ENCODE measurements around the gene CSNK1A1.
"Not testable (repeated sequence)": the region's sequence is repeated elsewhere in the genome, so short reads cannot be mapped to it uniquely, and the experiment has no call there.

CSNK1A1 gene

DNA sequence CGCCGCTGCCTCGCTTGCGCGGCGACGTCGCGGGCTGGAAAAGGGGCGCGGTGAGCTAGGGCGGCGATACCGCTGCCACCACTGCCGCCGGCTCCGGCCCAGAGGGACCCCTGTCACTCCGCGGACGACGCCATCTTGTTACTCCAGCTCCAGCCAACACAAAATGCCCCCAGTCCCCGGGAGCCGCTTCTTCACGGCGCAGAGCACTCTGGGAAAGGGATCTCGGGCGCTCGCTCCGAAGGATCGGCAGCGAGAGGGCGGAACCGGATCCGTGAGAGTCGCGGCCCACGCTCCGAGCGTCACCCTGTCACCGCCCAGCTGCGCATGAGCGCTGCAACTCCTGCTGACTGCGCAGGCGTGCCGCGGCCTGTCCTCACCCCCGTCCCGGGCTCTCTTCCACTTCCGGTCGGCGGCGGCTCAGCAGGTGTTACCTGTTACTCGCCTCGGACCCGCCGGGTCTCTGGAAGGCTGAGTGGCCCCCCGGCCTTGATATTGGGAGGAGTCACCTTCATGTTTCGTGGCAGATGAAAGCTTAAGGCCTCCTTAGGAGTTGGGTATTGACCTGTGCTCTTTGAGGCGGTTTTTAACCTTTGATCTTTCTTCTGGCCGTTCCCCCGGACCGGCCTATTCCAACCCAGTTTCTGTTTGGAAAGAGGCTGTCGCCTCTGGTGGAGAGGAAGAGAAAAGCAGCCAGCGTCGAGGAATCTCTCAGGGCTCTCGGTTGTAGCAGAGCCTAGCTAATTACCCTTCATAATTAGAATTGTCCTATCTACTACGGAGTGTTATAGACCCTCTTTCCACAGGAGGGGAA, at the start of gene CSNK1A1:
TSS of gene CSNK1A1 (minus strand) at position 213 of the 811 bp plus-strand sequence. CDS start 475 bp downstream, outside the sequence.
- Mint-ChIP-seq H3K9me3 (ENCODE audit: low read depth) (no peaks in the 10 kb centered on the region), H3K4me1 (ENCODE audit: low read depth) (peaks cover 29% of the 10 kb centered on the region), H3K36me3 (peaks cover 19% of the 10 kb centered on the region), H3K27ac (peak within 1 kb of the TSS; percentile 99), H3K27me3 (no peaks in the 10 kb centered on the region), H3K4me3 (peak within 1 kb of the TSS; percentile 98)

GRCh38 chr5:149600932-149601331, 49.7 kb upstream of the CSNK1A1 start:
- Mint-ChIP-seq H3K36me3 (no peaks in the 10 kb centered on the region), H3K4me3 (no peak overlapping the region), H3K27me3 (peaks cover 4% of the 10 kb centered on the region), H3K27ac (no peak overlapping the region), H3K9me3 (ENCODE audit: low read depth) (no peaks in the 10 kb centered on the region), H3K4me1 (ENCODE audit: low read depth) (no peaks in the 10 kb centered on the region)

GRCh38 chr5:149599375-149599774, 48.1 kb upstream of the CSNK1A1 start:
- H3K36me3 Mint-ChIP-seq = no peaks in the 10 kb centered on the region
- no peak overlapping the region for H3K4me3 Mint-ChIP-seq
- no peak overlapping the region for H3K27ac Mint-ChIP-seq
- H3K27me3 Mint-ChIP-seq = peaks cover 6% of the 10 kb centered on the region
- H3K4me1 Mint-ChIP-seq (ENCODE audit: low read depth) = no peaks in the 10 kb centered on the region
- H3K9me3 Mint-ChIP-seq (ENCODE audit: low read depth) = no peaks in the 10 kb centered on the region

- no peaks in the 10 kb centered on the region for H3K9me3 Mint-ChIP-seq (ENCODE audit: low read depth)
- peaks cover 6% of the 10 kb centered on the region for H3K27me3 Mint-ChIP-seq
- H3K27ac Mint-ChIP-seq = no peak overlapping the region
- no peaks in the 10 kb centered on the region for H3K36me3 Mint-ChIP-seq
- H3K4me1 Mint-ChIP-seq (ENCODE audit: low read depth) = no peaks in the 10 kb centered on the region
- H3K4me3 Mint-ChIP-seq = no peak overlapping the region
Observed at GRCh38 chr5:149598966-149599365, 47.7 kb upstream of the CSNK1A1 start.

DNA sequence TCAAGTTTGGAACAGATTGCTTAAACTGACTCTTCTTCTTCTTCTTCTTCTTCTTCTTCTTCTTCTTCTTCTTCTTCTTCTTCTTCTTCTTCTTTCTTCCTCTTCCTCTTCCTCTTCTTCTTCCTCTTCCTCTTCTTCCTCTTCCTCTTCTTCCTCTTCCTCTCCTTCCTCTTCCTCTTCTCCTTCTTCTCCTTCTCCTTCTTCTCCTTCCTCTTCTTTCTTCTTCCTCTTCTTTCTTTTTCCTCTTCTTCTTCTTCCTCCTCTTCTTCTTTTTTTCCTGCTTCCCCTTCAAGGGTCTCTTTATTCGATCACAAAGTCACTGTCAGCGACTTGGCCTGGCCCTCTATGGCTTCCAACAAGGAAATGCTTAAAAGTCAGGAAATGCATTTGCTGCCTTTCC, 47.0 kb upstream of the CSNK1A1 start:
- H3K36me3 Mint-ChIP-seq; H3K4me3 Mint-ChIP-seq; H3K27ac Mint-ChIP-seq; H3K4me1 Mint-ChIP-seq (ENCODE audit: low read depth); H3K9me3 Mint-ChIP-seq (ENCODE audit: low read depth); H3K27me3 Mint-ChIP-seq: not testable (repeated sequence)

DNA sequence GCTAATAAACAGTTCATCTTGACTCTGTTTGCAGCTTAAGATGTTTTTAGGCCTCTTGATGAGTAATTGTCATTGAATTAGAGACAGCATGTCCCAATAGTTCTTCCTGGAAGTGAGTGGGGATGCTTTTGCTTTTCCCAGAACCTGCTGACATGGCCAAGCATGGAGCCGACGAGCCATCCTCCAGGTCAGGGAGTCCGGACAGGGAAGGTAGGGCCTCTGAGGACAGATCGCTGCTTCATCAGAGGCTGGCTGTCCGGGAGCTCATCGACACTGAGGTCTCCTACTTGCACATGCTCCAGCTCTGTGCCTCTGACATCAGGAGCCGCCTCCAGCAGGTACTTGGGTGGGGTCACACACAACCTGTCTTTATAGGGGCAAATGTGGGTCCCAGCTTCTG, 46.4 kb upstream of the CSNK1A1 start:
- H3K4me1 Mint-ChIP-seq (ENCODE audit: low read depth) = no peaks in the 10 kb centered on the region
- H3K9me3 Mint-ChIP-seq (ENCODE audit: low read depth) = no peaks in the 10 kb centered on the region
- no peak overlapping the region for H3K27ac Mint-ChIP-seq
- no peak overlapping the region for H3K4me3 Mint-ChIP-seq
- H3K36me3 Mint-ChIP-seq = no peaks in the 10 kb centered on the region
- H3K27me3 Mint-ChIP-seq = peaks cover 7% of the 10 kb centered on the region

GRCh38 chr5:149596712-149597111, 45.5 kb upstream of the CSNK1A1 start:
- Mint-ChIP-seq H3K36me3 (no peaks in the 10 kb centered on the region), H3K4me1 (ENCODE audit: low read depth) (no peaks in the 10 kb centered on the region), H3K4me3 (no peak overlapping the region), H3K27ac (no peak overlapping the region), H3K27me3 (peaks cover 7% of the 10 kb centered on the region), H3K9me3 (ENCODE audit: low read depth) (no peaks in the 10 kb centered on the region)

GRCh38 chr5:149595105-149595504, 43.9 kb upstream of the CSNK1A1 start:
- not testable (repeated sequence) for H3K4me1 Mint-ChIP-seq (ENCODE audit: low read depth); H3K27ac Mint-ChIP-seq; H3K27me3 Mint-ChIP-seq; H3K9me3 Mint-ChIP-seq (ENCODE audit: low read depth); H3K36me3 Mint-ChIP-seq; H3K4me3 Mint-ChIP-seq

DNA sequence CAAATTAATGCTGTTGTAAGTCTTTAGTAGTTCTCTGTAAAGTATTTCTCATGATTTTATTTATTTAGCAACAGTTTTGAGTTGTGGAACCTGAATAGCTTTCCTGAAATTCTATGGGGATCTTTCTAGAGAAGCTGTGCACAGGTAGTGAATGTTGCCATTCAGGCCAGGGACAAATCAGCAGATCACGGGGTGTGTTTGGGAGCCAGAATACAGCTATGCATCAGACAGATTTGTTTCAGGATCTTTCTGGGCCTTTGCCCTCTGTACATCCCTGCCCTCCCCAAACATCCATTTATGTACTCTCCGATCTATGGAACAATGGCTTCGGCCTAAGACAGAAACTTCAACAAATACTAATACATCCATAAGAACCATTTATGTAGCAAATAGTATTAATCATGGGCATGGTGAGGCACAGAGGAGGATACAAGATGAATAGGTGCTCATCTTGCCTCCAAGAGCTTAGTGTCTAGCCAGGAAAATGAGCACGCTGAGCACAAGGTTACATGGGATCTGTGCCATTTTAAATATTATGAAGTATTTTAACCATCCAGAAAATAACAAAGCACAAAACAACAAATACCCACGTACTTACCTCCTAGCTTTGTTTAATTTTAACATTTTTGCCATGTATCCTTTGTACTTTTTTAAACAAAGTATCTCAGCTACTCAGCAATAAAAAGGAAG, 43.1 kb upstream of the CSNK1A1 start:
- Mint-ChIP-seq H3K27me3 (peaks cover 9% of the 10 kb centered on the region), H3K27ac (no peak overlapping the region), H3K9me3 (ENCODE audit: low read depth) (no peaks in the 10 kb centered on the region), H3K36me3 (no peaks in the 10 kb centered on the region), H3K4me1 (ENCODE audit: low read depth) (no peaks in the 10 kb centered on the region), H3K4me3 (no peak overlapping the region)

- no peaks in the 10 kb centered on the region for H3K9me3 Mint-ChIP-seq (ENCODE audit: low read depth)
- peaks cover 9% of the 10 kb centered on the region for H3K27me3 Mint-ChIP-seq
- H3K27ac Mint-ChIP-seq = no peak overlapping the region
- H3K36me3 Mint-ChIP-seq = no peaks in the 10 kb centered on the region
- no peaks in the 10 kb centered on the region for H3K4me1 Mint-ChIP-seq (ENCODE audit: low read depth)
- no peak overlapping the region for H3K4me3 Mint-ChIP-seq
Observed at GRCh38 chr5:149593370-149593769, 42.1 kb upstream of the CSNK1A1 start.

- peaks cover 2% of the 10 kb centered on the region for H3K4me1 Mint-ChIP-seq (ENCODE audit: low read depth)
- H3K9me3 Mint-ChIP-seq (ENCODE audit: low read depth) = no peaks in the 10 kb centered on the region
- H3K27ac Mint-ChIP-seq = no peak overlapping the region
- no peak overlapping the region for H3K4me3 Mint-ChIP-seq
- no peaks in the 10 kb centered on the region for H3K36me3 Mint-ChIP-seq
- peaks cover 2% of the 10 kb centered on the region for H3K27me3 Mint-ChIP-seq
Observed at GRCh38 chr5:149588936-149589335, 37.7 kb upstream of the CSNK1A1 start.

GRCh38 chr5:149586708-149587318, 35.6 kb upstream of the CSNK1A1 start:
- Mint-ChIP-seq H3K27ac (no peak overlapping the region), H3K4me1 (ENCODE audit: low read depth) (peaks cover 2% of the 10 kb centered on the region), H3K4me3 (no peak overlapping the region), H3K27me3 (peaks cover 1% of the 10 kb centered on the region), H3K9me3 (ENCODE audit: low read depth) (no peaks in the 10 kb centered on the region), H3K36me3 (no peaks in the 10 kb centered on the region)

GRCh38 chr5:149585910-149586309, 34.7 kb upstream of the CSNK1A1 start:
- H3K9me3 Mint-ChIP-seq (ENCODE audit: low read depth) = no peaks in the 10 kb centered on the region
- no peak overlapping the region for H3K27ac Mint-ChIP-seq
- H3K4me3 Mint-ChIP-seq = no peak overlapping the region
- H3K36me3 Mint-ChIP-seq = no peaks in the 10 kb centered on the region
- H3K27me3 Mint-ChIP-seq = peaks cover 1% of the 10 kb centered on the region
- peaks cover 5% of the 10 kb centered on the region for H3K4me1 Mint-ChIP-seq (ENCODE audit: low read depth)

GRCh38 chr5:149584121-149584520, 32.9 kb upstream of the CSNK1A1 start:
- peaks cover 4% of the 10 kb centered on the region for H3K27me3 Mint-ChIP-seq
- H3K36me3 Mint-ChIP-seq = no peaks in the 10 kb centered on the region
- no peak overlapping the region for H3K27ac Mint-ChIP-seq
- H3K4me1 Mint-ChIP-seq (ENCODE audit: low read depth) = peaks cover 10% of the 10 kb centered on the region
- H3K4me3 Mint-ChIP-seq = no peak overlapping the region
- no peaks in the 10 kb centered on the region for H3K9me3 Mint-ChIP-seq (ENCODE audit: low read depth)

DNA sequence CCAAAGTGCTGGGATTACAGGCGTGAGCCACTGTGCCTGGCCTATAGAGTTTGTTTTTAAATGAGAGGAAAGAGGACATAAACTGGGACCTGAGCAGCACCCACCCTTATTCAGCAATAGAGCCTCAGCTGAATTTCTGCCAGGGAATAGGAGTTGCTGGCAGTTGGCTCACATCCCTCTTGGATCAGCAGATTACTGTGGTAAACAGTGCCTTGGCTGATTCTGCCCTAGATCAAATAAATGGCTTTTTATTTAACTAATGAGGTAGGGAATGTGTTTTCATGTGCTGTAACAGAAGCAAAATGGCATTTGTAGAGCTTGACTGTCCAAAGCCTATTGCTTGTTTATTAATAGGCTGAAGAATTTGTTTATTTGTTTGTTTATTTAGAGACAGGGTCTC, 32.2 kb upstream of the CSNK1A1 start:
- Mint-ChIP-seq H3K4me1 (ENCODE audit: low read depth) (peaks cover 10% of the 10 kb centered on the region), H3K9me3 (ENCODE audit: low read depth) (no peaks in the 10 kb centered on the region), H3K4me3 (no peak overlapping the region), H3K27me3 (peaks cover 4% of the 10 kb centered on the region), H3K36me3 (no peaks in the 10 kb centered on the region), H3K27ac (no peak overlapping the region)

All from activated naive CD8-positive, alpha-beta T cell (primary cell).